Lower leg skin (tissue), 3 donors: Measurements from ENCODE around the gene APCDD1L.

Experiments
- CTCF ChIP-seq, 3 donors: fragments of 450-650 bp; IDR thresholded peaks; one replicate each; pipeline ENCODE4 v1.5.1; 2016; ENCODE audit warnings: antibody characterized with exemption in 3 of 3, mild to moderate bottlenecking in 3 of 3, moderate library complexity in 2 of 3
- POLR2A ChIP-seq, 2 donors: fragments of 450-650 bp; IDR thresholded peaks; one replicate each; pipeline ENCODE4 v1.6.1; 2016 to 2017; ENCODE audit warnings: antibody characterized with exemption in 2 of 2, mild to moderate bottlenecking in 1 of 2, moderate library complexity in 1 of 2

GRCh38 chr20:58441723-58442122, 73.5 kb downstream of the APCDD1L start:
- TF ChIP-seq POLR2A (IDR thresholded peaks at IDR 0.05) (no peak), CTCF (IDR thresholded peaks at IDR 0.05) (no peak)
